ENCODE data around the gene ZMAT1.

- TF ChIP-seq CTCF (IDR thresholded peaks at IDR 0.05 in 4 of 5, conservative IDR thresholded peaks at IDR 0.05 in 1 of 5) (no peak), POLR2A (IDR thresholded peaks at IDR 0.05) (no peak)
Measured at GRCh38 chrX:101925733-101926132, 6.1 kb downstream of the ZMAT1 start.

Data from gastrocnemius medialis (tissue), 4 donors.